Measurements from ENCODE around the gene CBX3. TPM values are rescaled to one million over a fixed set of nuclear protein-coding genes. Genes with fewer than 3 reads are reported as not detected.

Gene CBX3
- total and polyA plus RNA-seq, 2 of the 8 experiments (the other 6 are each of a cell fraction or from before 2014, with no cell fraction given): 71.3 to 258 TPM

DNA sequence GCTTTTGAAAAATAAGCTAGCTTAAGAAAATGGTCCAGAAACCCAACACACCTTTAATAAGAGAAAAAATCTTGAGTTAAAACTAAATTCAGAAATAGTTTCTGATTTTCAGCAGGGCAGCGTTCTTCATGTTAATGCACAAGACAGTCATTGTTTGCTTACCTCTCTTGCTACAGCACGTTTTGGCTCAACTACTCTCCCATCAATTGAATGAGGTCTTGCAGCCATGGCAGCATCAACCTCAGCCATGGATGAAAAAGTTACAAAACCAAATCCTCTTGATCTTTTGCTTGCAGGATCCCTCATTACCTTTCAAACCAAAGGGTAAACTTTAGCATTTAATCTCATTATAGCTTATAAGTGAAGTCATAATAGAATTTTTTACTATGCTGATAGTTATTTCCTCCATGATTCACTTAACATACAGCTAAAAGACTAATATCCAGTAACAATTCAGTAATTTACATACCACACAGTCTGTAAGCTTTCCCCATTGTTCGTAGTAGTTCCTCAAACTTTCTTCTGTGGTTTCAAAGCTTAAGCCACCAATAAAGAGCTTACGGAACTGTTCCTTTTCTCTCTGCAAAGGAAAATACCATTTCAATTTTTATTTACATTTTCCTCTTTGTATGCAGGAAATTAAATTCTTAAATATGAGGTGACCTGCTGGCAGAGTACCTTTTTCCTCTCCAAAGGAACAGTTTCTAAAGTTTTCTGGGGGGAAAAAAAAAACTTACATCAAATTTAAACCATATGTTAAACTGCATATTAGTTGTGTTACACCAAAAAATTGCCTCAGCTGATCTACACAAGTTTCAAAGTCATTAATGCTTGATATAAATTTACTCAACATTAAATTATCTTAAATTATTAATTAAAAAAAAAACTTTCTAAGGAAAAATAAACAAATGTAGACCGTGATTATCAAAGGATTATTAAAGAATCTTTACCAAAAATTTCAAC is 4.1 kb upstream of the CBX3 start (continued):
- TF ChIP-seq ASH2L (IDR thresholded peaks at IDR 0.05; ENCODE audit: low read length) (no peak), POLR2AphosphoS5 (IDR thresholded peaks at IDR 0.05; ENCODE audit: low read depth, low read length) (peak; percentile 88), YY1 (IDR thresholded peaks at IDR 0.05; ENCODE audit: low read depth, low read length) (no peak), BACH1 (IDR thresholded peaks at IDR 0.05; ENCODE audit: low read length) (no peak), CTBP2 (IDR thresholded peaks at IDR 0.05; ENCODE audit: borderline replicate concordance, insufficient read depth, insufficient read length, low read length) (no peak), E2F6 (IDR thresholded peaks at IDR 0.05) (no peak), POLR2A (IDR thresholded peaks at IDR 0.05; ENCODE audit: control extremely low read depth in 1 of 2, low read depth in 2 of 2, low read length in 2 of 2) (peak in 1 of 2 experiments; percentile 22; a peak in 2 of 3 replicates)

Data from H1 (cell line).